GM18873 (cell line): ENCODE measurements around the gene AMY2A.
"Not testable (repeated sequence)": the region's sequence is repeated elsewhere in the genome, so short reads cannot be mapped to it uniquely, and the experiment has no call there.

ENCODE experiments used
- ATAC-seq: cut with Tn5 transposase; IDR thresholded peaks from one replicate; pipeline ENCODE4 v1.9.1; 2021; ENCODE audit warnings: mild to moderate bottlenecking, moderate library complexity, moderate number of reproducible peaks; ENCODE audit not compliant: unreplicated experiment, low FRiP score

AMY2A gene

GRCh38 chr1:103616994-103617477 is at the start of gene AMY2A:
Gene AMY2A (plus strand): TSS chr1:103617427. CDS start chr1:103617441, 14 bp downstream.
- ATAC-seq: not testable (repeated sequence)

GRCh38 chr1:103569493-103569892 is 47.7 kb upstream of the AMY2A start:
- no peak for ATAC-seq

GRCh38 chr1:103571289-103571688 is 45.9 kb upstream of the AMY2A start, which contains the start of gene AMY2B:
Gene AMY2B (plus strand): TSS chr1:103571589. CDS start chr1:103571603, 14 bp downstream.
- ATAC-seq: not testable (repeated sequence)

GRCh38 chr1:103576065-103576464 is 41.2 kb upstream of the AMY2A start:
- no peak for ATAC-seq

GRCh38 chr1:103576784-103577183 is 40.4 kb upstream of the AMY2A start:
- not testable (repeated sequence) for ATAC-seq

GRCh38 chr1:103582464-103582863 is 34.8 kb upstream of the AMY2A start:
- ATAC-seq: no peak

GRCh38 chr1:103583887-103584286 is 33.3 kb upstream of the AMY2A start:
- no peak for ATAC-seq

GRCh38 chr1:103584537-103584936 is 32.7 kb upstream of the AMY2A start:
- ATAC-seq: no peak

GRCh38 chr1:103602740-103603139 is 14.5 kb upstream of the AMY2A start:
- not testable (repeated sequence) for ATAC-seq

GRCh38 chr1:103616362-103616761 is 865 bp upstream of the AMY2A start:
- no peak for ATAC-seq

GRCh38 chr1:103627436-103627835 is 10.2 kb downstream of the AMY2A start:
- not testable (repeated sequence) for ATAC-seq

GRCh38 chr1:103641194-103641593 is 24.0 kb downstream of the AMY2A start:
- ATAC-seq: not testable (repeated sequence)

GRCh38 chr1:103643908-103644307 is 26.7 kb downstream of the AMY2A start:
- not testable (repeated sequence) for ATAC-seq

- not testable (repeated sequence) for ATAC-seq
Observed at GRCh38 chr1:103650305-103650704, 33.1 kb downstream of the AMY2A start.

GRCh38 chr1:103650889-103651288 is 33.7 kb downstream of the AMY2A start:
- not testable (repeated sequence) for ATAC-seq

GRCh38 chr1:103654133-103654532 is 36.9 kb downstream of the AMY2A start:
- ATAC-seq: not testable (repeated sequence)

GRCh38 chr1:103655460-103655859 is 38.2 kb downstream of the AMY2A start, which contains the start of gene AMY1A:
Gene AMY1A (plus strand): TSS chr1:103655760. CDS start chr1:103656331, 571 bp downstream.
- ATAC-seq: not testable (repeated sequence)
